ENCODE data around the gene ARHGAP32. TPM values are rescaled to one million over a fixed set of nuclear protein-coding genes. Genes with fewer than 3 reads are reported as not detected.

ARHGAP32 gene
- 2.9 to 6.0 TPM (median 4.8 TPM) in 5 replicates for total RNA-seq (2022; extraction: Qiagen RNA extraction; ENCODE audit: low read depth)

DNA sequence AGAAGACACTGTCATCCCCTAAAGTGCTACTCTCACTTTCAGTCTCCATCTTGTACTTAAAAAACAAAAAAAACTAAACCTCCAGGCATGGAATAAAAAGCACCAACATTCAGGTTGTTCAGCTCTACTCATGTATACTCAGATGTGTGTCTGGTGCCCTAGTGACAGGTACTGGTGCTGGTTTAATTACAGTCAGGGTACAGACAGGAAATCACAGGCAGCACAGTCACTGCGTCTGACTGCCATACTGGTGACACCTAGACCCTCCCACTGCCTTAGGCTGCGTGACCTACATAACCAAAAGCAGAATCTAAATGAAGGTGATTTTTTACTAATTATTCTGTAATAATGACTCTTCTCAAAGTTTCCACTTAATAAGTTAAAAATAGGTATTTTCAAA, at the start of gene ARHGAP32:
Gene ARHGAP32 (minus strand): TSS at position 176 of the 400 bp plus-strand sequence. CDS start 127 bp downstream, at position 49.

GRCh38 chr11:128942817-128943427, 249.2 kb downstream of the ARHGAP32 start, which contains the start of gene TP53AIP1:
TSS of gene TP53AIP1 (minus strand) at chr11:128942871. CDS start at chr11:128937818, 5,053 bp downstream.

Other genes starting within 250 kb of the ARHGAP32 start
- 0.06 TPM in 1 of 5 replicates, not detected in the others for gene TP53AIP1, start 249.5 kb downstream of the ARHGAP32 start, total RNA-seq (2022; extraction: Qiagen RNA extraction; ENCODE audit: low read depth)
- gene BARX2, start 183.5 kb upstream of the ARHGAP32 start, total RNA-seq (2022; extraction: Qiagen RNA extraction; ENCODE audit: low read depth) = not detected in 5 replicates